ENCODE data around the gene AP2A1.

- TF ChIP-seq YY1 (IDR thresholded peaks at IDR 0.05; ENCODE audit: insufficient read depth, insufficient read length) (no peak), SUZ12 (IDR thresholded peaks at IDR 0.05; ENCODE audit: extremely low read depth, insufficient read depth, insufficient read length) (no peak)
These were observed 13.1 kb downstream of the AP2A1 start for GRCh38 chr19:49779731-49780555.
